Adipocyte (in vitro differentiated cells): ENCODE measurements around the gene FBXO41.
"Not testable (repeated sequence)": the region's sequence is repeated elsewhere in the genome, so short reads cannot be mapped to it uniquely, and the experiment has no call there.

ENCODE experiments used
- DNase-seq: peaks from one replicate; pipeline ENCODE4 v3.0.0-alpha.2; 2015; ENCODE audit warnings: low read depth
- H3K27me3 ChIP-seq: replicated peaks from 2 replicates; pipeline ENCODE4 v1.7.0; 2013; ENCODE audit warnings: mild to moderate bottlenecking, low read length, moderate library complexity; ENCODE audit not compliant: control insufficient read depth, insufficient read depth
- H3K36me3 ChIP-seq: 2 replicates; pipeline ENCODE4 v1.7.0; 2013; ENCODE audit warnings: low read length, mild to moderate bottlenecking, moderate library complexity; ENCODE audit not compliant: control insufficient read depth, insufficient read depth, severe bottlenecking
- H3K4me1 ChIP-seq: 2 replicates; pipeline ENCODE4 v1.7.0; 2013; ENCODE audit warnings: mild to moderate bottlenecking, low read length, moderate library complexity; ENCODE audit not compliant: control insufficient read depth, insufficient read depth
- H3K4me3 ChIP-seq: 2 replicates; pipeline ENCODE4 v1.7.0; 2013; ENCODE audit warnings: mild to moderate bottlenecking, low read length, moderate library complexity
- H3K9ac ChIP-seq: 2 replicates; pipeline ENCODE4 v1.7.0; 2013; ENCODE audit warnings: mild to moderate bottlenecking, low read length, moderate library complexity
- H3K9me3 ChIP-seq: 2 replicates; pipeline ENCODE4 v1.7.0; 2013; ENCODE audit warnings: mild to moderate bottlenecking, low read length, moderate library complexity; ENCODE audit not compliant: control insufficient read depth

Gene FBXO41

GRCh38 chr2:73267008-73267407 is 17.3 kb downstream of the FBXO41 start:
- Histone ChIP-seq H3K9me3 (no peaks in the 10 kb centered on the region), H3K27me3 (peaks cover 38% of the 10 kb centered on the region), H3K9ac (no peak overlapping the region), H3K4me3 (no peak overlapping the region), H3K36me3 (no peaks in the 10 kb centered on the region), H3K4me1 (no peaks in the 10 kb centered on the region)
- DNase-seq: no peak

- Histone ChIP-seq H3K36me3 (no peaks in the 10 kb centered on the region), H3K27me3 (peaks cover 37% of the 10 kb centered on the region), H3K4me3 (no peak overlapping the region), H3K4me1 (no peaks in the 10 kb centered on the region), H3K9ac (no peak overlapping the region), H3K9me3 (no peaks in the 10 kb centered on the region)
- no peak for DNase-seq
Observed at GRCh38 chr2:73266061-73266901, 18.0 kb downstream of the FBXO41 start.

- Histone ChIP-seq H3K9me3 (no peaks in the 10 kb centered on the region), H3K27me3 (peaks cover 31% of the 10 kb centered on the region), H3K36me3 (no peaks in the 10 kb centered on the region), H3K4me1 (no peaks in the 10 kb centered on the region), H3K9ac (no peak overlapping the region), H3K4me3 (no peak overlapping the region)
- DNase-seq: no peak
Observed at GRCh38 chr2:73265298-73266060, 18.8 kb downstream of the FBXO41 start.

- Histone ChIP-seq H3K36me3 (no peaks in the 10 kb centered on the region), H3K9me3 (no peaks in the 10 kb centered on the region), H3K4me1 (no peaks in the 10 kb centered on the region), H3K27me3 (peaks cover 24% of the 10 kb centered on the region), H3K9ac (no peak overlapping the region), H3K4me3 (no peak overlapping the region)
- DNase-seq: no peak
Observed at GRCh38 chr2:73264783-73265182, 19.5 kb downstream of the FBXO41 start.

GRCh38 chr2:73264332-73264606 is 20.0 kb downstream of the FBXO41 start:
- DNase-seq: no peak
- Histone ChIP-seq H3K4me3 (no peak overlapping the region), H3K9ac (no peak overlapping the region), H3K27me3 (peaks cover 22% of the 10 kb centered on the region), H3K4me1 (no peaks in the 10 kb centered on the region), H3K36me3 (no peaks in the 10 kb centered on the region), H3K9me3 (no peaks in the 10 kb centered on the region)

- Histone ChIP-seq H3K9me3 (no peaks in the 10 kb centered on the region), H3K27me3 (peaks cover 21% of the 10 kb centered on the region), H3K9ac (no peak overlapping the region), H3K4me3 (no peak overlapping the region), H3K4me1 (no peaks in the 10 kb centered on the region), H3K36me3 (no peaks in the 10 kb centered on the region)
- no peak for DNase-seq
Observed at GRCh38 chr2:73263540-73264331, 20.5 kb downstream of the FBXO41 start.

GRCh38 chr2:73262691-73263429 is 21.4 kb downstream of the FBXO41 start:
- DNase-seq, H3K4me3 ChIP-seq, H3K4me1 ChIP-seq, H3K36me3 ChIP-seq, H3K9me3 ChIP-seq, H3K9ac ChIP-seq: not testable (repeated sequence)
- peaks cover 13% of the 10 kb centered on the region for H3K27me3 ChIP-seq

- Histone ChIP-seq H3K36me3 (no peaks in the 10 kb centered on the region), H3K4me1 (no peaks in the 10 kb centered on the region), H3K27me3 (peaks cover 6% of the 10 kb centered on the region), H3K9ac (no peak overlapping the region), H3K9me3 (no peaks in the 10 kb centered on the region), H3K4me3 (no peak overlapping the region)
- no peak for DNase-seq
Observed at GRCh38 chr2:73262108-73262651, 22.1 kb downstream of the FBXO41 start.

GRCh38 chr2:73260338-73260984 is 23.8 kb downstream of the FBXO41 start:
- peak; percentile 48 for DNase-seq
- Histone ChIP-seq H3K36me3 (no peaks in the 10 kb centered on the region), H3K9ac (no peak overlapping the region)

GRCh38 chr2:73259704-73260337 is 24.5 kb downstream of the FBXO41 start:
- no peak overlapping the region for H3K4me3 ChIP-seq
- H3K27me3 ChIP-seq: no peaks in the 10 kb centered on the region
- no peaks in the 10 kb centered on the region for H3K9me3 ChIP-seq
- peaks cover 2% of the 10 kb centered on the region for H3K4me1 ChIP-seq
- no peak for DNase-seq
- no peak overlapping the region for H3K9ac ChIP-seq
- H3K36me3 ChIP-seq: peaks cover under 1% of the 10 kb centered on the region

More at GRCh38 chr2:73260338-73260984, 23.8 kb downstream of the FBXO41 start:
- H3K9me3 ChIP-seq: no peaks in the 10 kb centered on the region
- no peaks in the 10 kb centered on the region for H3K27me3 ChIP-seq
- H3K4me1 ChIP-seq: no peaks in the 10 kb centered on the region
- H3K4me3 ChIP-seq: no peak overlapping the region
